Left forelimb (tissue), 1 donor: ENCODE results near the gene PPP1R2C.

Experiments
- DNase-seq: peaks from one replicate; pipeline ENCODE4 v3.0.0-alpha.2; 2018; ENCODE audit warnings: low spot score

Gene PPP1R2C

GRCh38 chrX:42778096-42778495 lies at the start of gene PPP1R2C:
TSS of gene PPP1R2C (minus strand) at chrX:42778163. CDS start at chrX:42778079, 84 bp downstream.
- no peak for DNase-seq

DNA sequence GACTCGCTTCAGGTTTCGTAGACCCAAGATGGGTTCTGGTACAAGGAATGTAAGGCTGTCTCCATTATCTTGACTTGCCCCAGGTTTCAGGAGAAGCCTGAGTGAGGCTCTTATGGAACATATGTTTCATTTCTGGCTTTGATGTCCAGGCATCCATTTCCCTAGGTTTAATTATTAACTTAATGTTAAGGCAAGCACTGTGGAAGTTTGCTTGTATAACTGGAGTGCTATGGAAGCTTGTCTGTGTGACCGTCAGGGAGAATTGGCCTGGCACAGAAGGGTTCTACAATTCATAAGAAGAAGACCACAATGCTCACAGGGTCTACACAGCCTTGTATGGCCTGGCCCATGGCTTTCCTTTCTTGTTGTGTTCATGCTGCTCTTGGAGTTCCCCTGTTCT lies 47.2 kb upstream of the PPP1R2C start:
- DNase-seq, result no peak

DNA sequence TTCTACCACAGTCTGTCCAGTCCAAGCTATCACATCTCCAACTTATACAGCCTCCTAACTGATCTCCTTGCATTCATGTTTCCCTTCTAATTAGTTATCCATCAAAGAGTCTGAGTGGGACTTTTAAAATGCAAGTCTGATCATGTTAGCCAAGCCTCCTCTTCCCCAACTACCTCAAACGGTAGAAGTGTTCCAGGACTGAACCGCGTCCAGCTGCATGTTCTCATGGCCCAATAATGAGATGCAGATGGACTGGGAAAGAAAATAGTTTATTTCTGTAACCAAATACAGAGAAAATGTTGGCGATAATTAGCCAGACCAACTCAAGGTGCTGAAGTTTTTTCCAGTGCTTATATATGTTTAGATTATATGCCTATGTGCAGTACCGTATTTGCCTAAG lies 46.6 kb upstream of the PPP1R2C start:
- DNase-seq, result no peak

DNA sequence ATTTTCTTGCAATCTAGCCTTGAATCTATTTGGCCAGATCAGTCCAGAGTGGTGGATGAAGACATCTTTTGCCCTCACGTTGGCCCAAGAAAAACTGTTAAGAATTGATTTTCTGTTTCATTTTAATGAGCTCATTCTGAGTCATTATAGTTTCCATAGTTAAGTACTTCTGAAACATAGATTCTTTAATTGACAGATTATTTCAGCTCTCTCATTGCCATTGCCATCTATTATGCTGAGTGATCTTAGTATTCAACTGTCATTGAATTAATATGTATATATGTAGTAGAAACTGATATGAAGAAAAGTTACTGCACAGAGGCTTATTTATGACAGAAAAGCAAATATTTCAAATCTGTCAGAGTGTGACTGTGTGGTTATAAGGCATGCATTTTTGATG lies 45.5 kb upstream of the PPP1R2C start:
- no peak for DNase-seq

DNA sequence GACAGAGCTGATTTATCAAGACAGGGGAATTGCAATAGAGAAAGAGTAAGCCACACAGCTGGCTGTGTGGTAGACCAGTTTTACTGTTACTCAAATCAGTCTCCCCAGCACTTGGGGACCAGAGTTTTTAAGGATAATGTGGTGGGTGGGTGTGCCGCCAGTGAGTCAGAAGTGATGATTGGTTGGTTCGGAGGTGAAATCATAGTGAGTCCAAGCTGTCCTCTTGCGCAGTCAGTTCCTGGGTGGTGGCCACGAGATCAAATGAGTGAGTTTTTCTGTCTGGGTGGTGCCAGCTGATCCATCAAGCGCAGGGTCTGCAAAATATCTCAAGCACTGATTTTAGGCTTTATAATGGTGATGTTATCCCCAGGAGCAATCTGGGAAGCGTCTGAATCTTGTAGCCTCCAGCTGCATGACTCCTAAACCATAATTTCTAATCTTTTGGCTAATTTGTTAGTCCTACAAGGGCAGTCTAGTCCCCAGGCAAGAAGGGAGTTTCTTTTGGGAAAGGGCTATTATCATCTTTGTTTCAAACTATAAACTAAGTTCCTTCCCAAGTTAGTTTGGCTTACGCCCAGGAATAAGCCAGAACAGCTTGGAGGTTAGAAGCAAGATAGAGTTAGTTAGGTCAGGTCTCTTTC lies 44.0 kb upstream of the PPP1R2C start:
- no peak for DNase-seq

- no peak for DNase-seq
Observed at GRCh38 chrX:42818151-42818921, 40.4 kb upstream of the PPP1R2C start.

GRCh38 chrX:42809569-42809968 lies 31.6 kb upstream of the PPP1R2C start:
- no peak for DNase-seq

DNA sequence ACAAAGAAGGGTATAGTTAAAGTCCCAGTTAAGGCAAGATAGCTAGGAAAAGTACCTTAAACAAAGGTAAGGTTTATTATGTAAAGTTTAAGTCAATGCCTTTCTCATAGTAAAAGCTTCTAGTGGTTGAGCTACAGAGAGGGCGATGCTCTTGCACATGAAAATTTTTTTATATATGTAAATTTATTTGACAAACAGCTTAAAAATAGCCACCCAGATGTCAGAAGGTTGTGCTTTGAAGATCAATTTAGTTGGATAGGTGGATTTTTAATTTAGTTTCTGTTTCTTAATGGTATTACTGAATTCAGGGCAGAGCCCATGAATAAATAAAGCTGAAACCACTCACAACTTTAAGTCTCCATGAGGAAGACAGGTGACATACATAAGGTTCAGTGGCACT lies 29.4 kb upstream of the PPP1R2C start:
- no peak for DNase-seq

DNA sequence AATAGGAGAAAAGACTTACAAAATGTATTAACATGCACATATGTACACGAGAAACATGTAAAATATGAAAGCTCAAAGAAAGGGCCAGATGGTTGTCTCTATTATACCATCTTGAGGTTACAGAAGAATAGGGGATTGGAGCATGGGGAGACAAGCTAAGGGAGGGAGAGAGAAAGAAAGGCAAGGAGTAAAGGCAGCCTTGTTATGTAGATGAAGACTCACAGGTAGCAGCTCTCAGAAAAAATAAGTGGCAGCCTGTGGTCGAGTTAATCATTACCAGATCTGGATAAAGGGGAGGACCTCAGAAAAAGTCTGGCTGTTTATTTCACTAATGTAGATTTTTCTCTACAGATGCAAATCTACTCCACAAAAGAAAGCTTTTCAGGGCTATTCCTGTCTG lies 26.6 kb upstream of the PPP1R2C start:
- no peak for DNase-seq

DNA sequence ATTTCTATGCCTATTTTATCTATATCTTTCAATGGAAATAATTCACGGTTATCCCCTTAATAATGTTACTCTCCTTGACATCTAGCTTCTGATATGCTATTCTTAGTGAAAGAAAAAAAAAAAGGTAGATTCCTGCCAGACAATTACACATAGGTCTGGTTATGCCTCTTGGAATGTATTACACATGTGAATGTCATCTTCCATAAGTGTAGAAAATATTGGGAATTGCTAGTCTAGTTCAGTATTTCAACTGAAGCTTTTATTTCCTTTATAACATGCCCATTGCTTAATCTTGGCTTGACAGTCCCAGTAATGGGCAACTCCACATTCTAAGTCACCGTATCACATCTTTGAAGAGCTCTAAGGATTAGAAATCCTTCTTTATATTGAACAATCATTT lies 25.4 kb upstream of the PPP1R2C start:
- DNase-seq, result no peak

GRCh38 chrX:42797651-42798269 lies 19.8 kb upstream of the PPP1R2C start:
- no peak for DNase-seq

DNA sequence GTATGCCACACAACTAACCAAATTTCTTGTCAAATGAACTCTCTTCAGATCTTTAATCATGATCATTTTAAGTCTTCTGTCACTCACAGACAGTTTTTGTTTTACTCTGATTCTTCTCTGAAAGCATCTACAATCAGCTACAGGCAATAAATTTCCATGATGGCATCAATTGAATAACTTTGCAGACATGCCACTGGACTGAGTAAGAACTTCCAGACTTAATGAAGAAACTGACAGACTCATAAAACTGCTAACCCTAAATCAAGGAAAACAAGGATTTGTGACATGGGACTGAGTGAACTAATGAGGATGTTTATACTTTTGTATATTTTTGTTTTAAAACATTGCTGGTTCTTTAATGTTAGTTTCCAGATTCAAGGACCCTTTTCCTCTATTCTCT lies 5.5 kb upstream of the PPP1R2C start:
- no peak for DNase-seq

DNA sequence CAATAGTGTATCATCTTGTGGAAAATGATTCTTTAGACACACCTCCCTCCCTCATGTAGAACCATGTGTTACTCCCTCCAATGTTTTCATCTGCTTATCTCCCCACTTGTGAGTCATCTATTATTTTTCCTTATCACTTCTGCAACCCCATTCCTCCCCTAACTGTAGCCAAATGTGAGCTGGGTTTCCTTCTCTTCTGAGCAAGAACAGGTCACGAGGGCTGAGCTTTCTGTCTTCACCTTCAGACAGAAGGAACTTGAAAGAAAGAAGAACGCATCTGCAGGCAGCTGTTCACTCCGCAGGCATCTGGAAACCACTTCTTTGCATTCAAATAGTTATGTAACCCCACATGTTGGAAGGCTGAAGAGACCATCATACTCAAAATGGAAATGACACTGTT lies 1.8 kb downstream of the PPP1R2C start:
- DNase-seq, result no peak

DNA sequence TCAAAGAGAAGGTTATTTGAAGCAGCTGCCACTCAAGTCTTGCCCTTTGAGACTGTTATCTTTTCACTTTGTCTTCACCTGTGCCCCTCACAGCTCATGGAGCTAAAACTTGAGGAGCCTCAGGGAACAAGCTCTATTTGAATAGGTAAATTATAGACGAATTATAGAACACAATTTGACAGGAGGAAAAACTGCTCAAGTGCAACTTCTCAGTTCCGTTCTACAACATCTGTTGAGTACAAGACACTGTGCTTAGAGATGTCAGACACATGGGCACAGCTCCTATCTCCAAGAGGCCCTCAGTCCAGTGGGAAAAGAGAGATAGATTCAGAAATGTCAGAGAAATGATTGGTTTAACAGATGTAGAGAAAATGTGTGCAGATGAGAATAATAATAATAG lies 5.1 kb downstream of the PPP1R2C start:
- no peak for DNase-seq

GRCh38 chrX:42771506-42772335 lies 6.2 kb downstream of the PPP1R2C start:
- DNase-seq, result no peak

GRCh38 chrX:42770566-42770965 lies 7.4 kb downstream of the PPP1R2C start:
- no peak for DNase-seq

- DNase-seq, result no peak
Observed at GRCh38 chrX:42759881-42760280, 18.1 kb downstream of the PPP1R2C start.

DNA sequence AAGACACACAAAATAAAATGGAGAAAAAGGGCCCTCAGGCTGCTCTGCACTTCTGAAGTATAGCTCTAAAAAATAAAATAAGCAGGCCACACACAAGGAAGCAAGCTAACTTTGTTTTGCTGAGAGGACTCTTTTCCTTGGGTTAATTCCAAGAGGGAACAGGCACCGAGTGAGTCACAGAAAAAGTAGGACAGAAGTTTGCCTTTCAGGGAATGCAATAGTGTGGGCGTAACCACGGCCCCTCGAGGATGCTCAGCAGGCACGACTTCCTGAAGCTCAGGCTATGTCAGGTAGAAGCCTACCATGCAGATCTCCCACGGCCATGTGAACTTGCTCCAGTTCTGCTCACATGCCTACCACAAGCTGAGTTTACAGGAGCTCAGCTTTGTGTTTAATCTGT lies 22.1 kb downstream of the PPP1R2C start:
- no peak for DNase-seq

DNA sequence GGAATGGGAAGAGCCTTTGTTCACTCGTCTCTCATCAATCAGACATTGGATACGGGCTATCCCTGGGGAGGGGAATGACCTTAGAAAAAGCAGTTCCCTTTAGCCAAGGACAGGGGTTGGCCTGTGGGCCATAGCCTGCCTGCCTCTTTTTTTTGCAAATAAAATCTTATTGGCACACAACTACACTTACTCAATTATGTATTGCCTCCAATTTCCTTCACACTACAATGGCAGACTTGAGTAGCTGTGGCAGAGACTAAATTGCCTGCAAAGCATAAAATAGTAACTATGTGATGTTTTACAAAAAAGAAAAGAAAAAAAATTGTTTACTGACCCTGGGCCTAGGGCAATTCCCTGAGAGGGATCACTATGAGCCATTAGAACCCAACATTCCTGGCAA lies 23.4 kb downstream of the PPP1R2C start:
- no peak for DNase-seq

GRCh38 chrX:42754115-42754514 lies 23.8 kb downstream of the PPP1R2C start:
- no peak for DNase-seq

GRCh38 chrX:42752730-42753129 lies 25.2 kb downstream of the PPP1R2C start:
- DNase-seq, result no peak

GRCh38 chrX:42751573-42751972 lies 26.4 kb downstream of the PPP1R2C start:
- DNase-seq, result no peak
